ENCODE results near the gene KDM4B.

KDM4B gene

DNA sequence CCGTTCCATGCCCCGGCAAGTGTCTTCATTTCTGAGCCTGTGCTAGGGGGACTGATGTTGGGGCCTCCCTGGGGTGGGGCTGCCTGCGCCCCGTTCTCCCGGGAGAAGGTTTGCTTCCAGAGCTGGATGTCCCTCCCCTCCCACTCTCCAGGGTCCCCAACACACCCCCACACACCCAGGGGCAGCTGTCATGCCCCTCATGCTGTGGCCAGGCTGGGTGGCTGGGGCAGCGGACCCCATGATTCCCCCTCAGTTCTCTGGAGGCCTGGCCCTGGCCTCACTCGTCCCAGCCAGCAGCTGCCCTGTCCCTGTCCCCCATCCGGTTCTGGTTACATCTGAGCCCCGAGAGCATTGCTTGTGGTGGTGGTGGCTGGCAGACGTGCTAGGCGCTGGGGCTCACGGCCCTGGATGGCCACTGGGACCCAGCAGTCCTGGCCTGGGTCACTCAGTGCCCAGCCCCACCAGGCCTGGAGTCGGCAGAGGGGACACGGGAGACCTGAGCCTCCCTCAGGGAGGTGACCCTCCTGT, 184.8 kb downstream of the KDM4B start:
- H3K27ac ChIP-seq (replicated peaks) = no peak overlapping the region
- TF ChIP-seq POLR2AphosphoS5 (IDR thresholded peaks at IDR 0.05; ENCODE audit: low read depth) (no peak), SPI1 (IDR thresholded peaks at IDR 0.05; ENCODE audit: borderline replicate concordance, low read depth) (no peak), GABPA (IDR thresholded peaks at IDR 0.05; ENCODE audit: low read depth) (no peak)
- TF ChIP-seq, protein P1, sequence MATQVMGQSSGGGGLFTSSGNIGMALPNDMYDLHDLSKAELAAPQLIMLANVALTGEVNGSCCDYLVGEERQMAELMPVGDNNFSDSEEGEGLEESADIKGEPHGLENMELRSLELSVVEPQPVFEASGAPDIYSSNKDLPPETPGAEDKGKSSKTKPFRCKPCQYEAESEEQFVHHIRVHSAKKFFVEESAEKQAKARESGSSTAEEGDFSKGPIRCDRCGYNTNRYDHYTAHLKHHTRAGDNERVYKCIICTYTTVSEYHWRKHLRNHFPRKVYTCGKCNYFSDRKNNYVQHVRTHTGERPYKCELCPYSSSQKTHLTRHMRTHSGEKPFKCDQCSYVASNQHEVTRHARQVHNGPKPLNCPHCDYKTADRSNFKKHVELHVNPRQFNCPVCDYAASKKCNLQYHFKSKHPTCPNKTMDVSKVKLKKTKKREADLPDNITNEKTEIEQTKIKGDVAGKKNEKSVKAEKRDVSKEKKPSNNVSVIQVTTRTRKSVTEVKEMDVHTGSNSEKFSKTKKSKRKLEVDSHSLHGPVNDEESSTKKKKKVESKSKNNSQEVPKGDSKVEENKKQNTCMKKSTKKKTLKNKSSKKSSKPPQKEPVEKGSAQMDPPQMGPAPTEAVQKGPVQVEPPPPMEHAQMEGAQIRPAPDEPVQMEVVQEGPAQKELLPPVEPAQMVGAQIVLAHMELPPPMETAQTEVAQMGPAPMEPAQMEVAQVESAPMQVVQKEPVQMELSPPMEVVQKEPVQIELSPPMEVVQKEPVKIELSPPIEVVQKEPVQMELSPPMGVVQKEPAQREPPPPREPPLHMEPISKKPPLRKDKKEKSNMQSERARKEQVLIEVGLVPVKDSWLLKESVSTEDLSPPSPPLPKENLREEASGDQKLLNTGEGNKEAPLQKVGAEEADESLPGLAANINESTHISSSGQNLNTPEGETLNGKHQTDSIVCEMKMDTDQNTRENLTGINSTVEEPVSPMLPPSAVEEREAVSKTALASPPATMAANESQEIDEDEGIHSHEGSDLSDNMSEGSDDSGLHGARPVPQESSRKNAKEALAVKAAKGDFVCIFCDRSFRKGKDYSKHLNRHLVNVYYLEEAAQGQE (IDR thresholded peaks at IDR 0.05; ENCODE audit: insufficient replicate concordance, low read depth) = no peak
- TF ChIP-seq, protein P2, sequence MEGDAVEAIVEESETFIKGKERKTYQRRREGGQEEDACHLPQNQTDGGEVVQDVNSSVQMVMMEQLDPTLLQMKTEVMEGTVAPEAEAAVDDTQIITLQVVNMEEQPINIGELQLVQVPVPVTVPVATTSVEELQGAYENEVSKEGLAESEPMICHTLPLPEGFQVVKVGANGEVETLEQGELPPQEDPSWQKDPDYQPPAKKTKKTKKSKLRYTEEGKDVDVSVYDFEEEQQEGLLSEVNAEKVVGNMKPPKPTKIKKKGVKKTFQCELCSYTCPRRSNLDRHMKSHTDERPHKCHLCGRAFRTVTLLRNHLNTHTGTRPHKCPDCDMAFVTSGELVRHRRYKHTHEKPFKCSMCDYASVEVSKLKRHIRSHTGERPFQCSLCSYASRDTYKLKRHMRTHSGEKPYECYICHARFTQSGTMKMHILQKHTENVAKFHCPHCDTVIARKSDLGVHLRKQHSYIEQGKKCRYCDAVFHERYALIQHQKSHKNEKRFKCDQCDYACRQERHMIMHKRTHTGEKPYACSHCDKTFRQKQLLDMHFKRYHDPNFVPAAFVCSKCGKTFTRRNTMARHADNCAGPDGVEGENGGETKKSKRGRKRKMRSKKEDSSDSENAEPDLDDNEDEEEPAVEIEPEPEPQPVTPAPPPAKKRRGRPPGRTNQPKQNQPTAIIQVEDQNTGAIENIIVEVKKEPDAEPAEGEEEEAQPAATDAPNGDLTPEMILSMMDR (IDR thresholded peaks at IDR 0.05; ENCODE audit: insufficient read depth, low read length) = no peak
- H3K4me3 ChIP-seq (replicated peaks; ENCODE audit: insufficient read depth, low read length) = no peak overlapping the region
- no peak for DNase-seq (ENCODE audit: low read depth in 1 of 2, low spot score in 1 of 2)
- no peaks in the 10 kb centered on the region for H3K27me3 ChIP-seq (ENCODE audit: insufficient read depth, poor library complexity, severe bottlenecking)

DNA sequence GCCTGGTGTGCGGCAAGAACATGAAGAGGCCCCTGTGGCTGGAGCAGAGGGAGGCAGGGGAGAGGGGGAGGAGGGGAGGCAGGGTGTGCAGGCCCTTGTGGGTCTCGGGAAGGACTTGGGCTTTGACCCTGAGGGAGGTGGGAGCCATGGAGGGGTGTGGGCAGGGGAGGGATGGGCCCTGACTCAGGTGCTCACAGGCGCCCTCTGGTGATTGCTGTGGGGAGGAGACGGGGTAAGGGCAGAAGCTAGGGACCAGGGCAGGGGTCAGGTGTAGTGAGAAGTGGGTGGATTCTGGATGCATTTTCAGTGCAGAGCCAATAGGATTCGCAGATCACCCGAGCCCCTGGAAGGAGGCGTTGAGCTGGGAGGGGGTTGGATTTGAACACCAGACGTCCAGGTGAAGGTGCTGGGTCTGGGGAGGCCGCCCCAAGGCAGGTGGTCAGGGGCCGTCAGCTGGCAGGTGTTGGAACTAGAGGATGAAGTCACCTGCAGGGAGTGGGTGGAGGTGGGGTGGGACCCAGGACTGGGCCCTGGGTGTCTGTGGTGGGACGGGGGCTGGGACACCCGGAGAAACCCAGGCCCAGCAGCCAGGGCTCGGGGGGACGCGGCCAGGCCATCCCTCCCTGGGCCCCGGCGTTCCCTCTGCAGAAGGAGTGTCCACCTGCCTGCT, 185.4 kb downstream of the KDM4B start:
- H3K27ac ChIP-seq (replicated peaks) = no peak overlapping the region
- TF ChIP-seq, protein P2 (IDR thresholded peaks at IDR 0.05; ENCODE audit: insufficient read depth, low read length) = peak; percentile 40
- TF ChIP-seq SPI1 (IDR thresholded peaks at IDR 0.05; ENCODE audit: borderline replicate concordance, low read depth) = no peak
- DNase-seq (ENCODE audit: low read depth in 1 of 2, low spot score in 1 of 2) = peak in 1 of 2 experiments; percentile 41
- no peak overlapping the region for H3K4me3 ChIP-seq (replicated peaks; ENCODE audit: insufficient read depth, low read length)
- H3K27me3 ChIP-seq (ENCODE audit: insufficient read depth, poor library complexity, severe bottlenecking) = no peaks in the 10 kb centered on the region

DNA sequence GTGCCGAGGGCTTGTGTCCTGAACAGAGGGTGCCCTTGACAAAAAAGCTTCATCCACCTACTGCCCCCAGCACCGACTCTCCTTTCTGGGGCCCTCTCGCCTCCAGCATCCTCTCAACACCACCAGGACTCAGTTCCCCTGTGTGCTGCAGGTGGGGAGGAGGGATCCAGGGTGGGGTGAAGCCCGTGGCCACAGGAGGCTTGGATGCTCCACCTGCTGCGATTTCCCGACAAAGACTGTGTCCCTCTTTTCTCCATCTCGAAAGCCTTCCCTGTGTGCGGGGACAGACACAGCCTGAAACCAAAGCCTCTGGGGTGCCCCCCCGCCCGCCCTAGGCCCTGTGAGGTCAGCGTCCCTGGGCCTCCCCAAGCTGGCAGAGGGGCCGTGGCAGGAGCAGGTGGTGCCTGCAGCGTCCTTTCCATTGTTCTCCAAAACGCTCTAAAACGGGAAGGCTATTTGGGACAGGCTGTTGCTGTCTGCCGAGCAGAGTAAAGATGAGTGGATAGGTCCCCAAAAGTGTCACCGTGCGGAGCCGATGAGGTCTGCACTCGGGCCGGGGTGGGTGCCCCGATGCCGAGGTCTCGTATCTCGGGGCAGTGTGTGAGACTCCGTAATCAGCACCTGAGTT, 186.0 kb downstream of the KDM4B start:
- Histone ChIP-seq H3K27me3 (ENCODE audit: insufficient read depth, poor library complexity, severe bottlenecking) (no peaks in the 10 kb centered on the region), H3K27ac (replicated peaks) (no peak overlapping the region), H3K4me3 (replicated peaks; ENCODE audit: insufficient read depth, low read length) (no peak overlapping the region)
- no peak for TF ChIP-seq GABPA (IDR thresholded peaks at IDR 0.05; ENCODE audit: low read depth)
- no peak for TF ChIP-seq SPI1 (IDR thresholded peaks at IDR 0.05; ENCODE audit: borderline replicate concordance, low read depth)
- TF ChIP-seq POLR2AphosphoS5 (IDR thresholded peaks at IDR 0.05; ENCODE audit: low read depth) = no peak
- TF ChIP-seq, protein P2 (IDR thresholded peaks at IDR 0.05; ENCODE audit: insufficient read depth, low read length) = no peak
- TF ChIP-seq, protein P1 (IDR thresholded peaks at IDR 0.05; ENCODE audit: insufficient replicate concordance, low read depth) = no peak
- no peak for DNase-seq (ENCODE audit: low read depth in 1 of 2, low spot score in 1 of 2)
